Islet of Langerhans (tissue), 1 donor: Measurements from ENCODE around the gene PRR9.
"Not testable (repeated sequence)": the region's sequence is repeated elsewhere in the genome, so short reads cannot be mapped to it uniquely, and the experiment has no call there.

Experiments used
- FAIRE-seq: peaks from one replicate; lab custom pipeline; 2011; peaks lifted over from hg19 to GRCh38; lab: Jason Lieb, UNC

Gene PRR9, protein sequence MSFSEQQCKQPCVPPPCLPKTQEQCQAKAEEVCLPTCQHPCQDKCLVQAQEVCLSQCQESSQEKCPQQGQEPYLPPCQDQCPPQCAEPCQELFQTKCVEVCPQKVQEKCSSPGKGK

DNA sequence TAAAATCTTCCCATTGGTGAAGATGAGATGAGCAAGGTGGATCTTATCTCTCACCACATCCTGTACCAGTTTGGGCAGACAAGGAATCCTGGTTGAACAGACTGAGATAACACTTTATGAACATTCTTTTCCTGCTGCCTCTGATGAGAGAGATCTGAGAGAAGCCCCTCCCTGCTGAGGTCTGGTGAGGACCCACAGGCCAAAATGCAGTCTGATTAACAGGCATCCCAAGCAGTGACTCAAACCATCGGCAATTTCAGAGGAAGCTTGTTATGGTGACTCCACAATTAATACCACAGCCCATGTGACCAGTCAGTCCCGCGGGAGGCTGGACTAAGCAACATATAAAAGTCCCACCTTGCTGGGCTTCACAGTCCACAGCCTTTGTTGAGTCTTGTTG, at the start of gene PRR9:
Gene PRR9 (plus strand): TSS at position 373 of the 400 bp plus-strand sequence. CDS start 561 bp downstream, outside the sequence.
- no peak for FAIRE-seq

DNA sequence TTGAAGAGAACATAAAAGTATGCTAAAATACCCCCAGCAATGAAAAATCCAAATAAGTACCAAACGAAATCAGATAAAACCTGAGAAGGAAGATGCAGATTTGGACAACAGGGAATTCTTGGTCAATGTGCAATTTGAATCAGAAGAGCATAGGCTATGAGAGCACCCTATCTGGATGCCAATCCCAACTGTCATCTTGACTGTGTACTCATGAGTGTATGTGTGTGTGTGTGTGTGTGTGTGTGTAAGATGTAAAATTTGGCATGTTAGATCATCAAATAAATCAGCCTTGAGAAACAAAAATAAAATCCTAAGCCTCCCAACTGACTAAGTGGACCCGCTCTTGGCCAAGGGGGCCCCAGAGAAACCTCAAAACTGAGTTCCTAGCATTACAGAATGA, 48.7 kb upstream of the PRR9 start:
- no peak for FAIRE-seq

DNA sequence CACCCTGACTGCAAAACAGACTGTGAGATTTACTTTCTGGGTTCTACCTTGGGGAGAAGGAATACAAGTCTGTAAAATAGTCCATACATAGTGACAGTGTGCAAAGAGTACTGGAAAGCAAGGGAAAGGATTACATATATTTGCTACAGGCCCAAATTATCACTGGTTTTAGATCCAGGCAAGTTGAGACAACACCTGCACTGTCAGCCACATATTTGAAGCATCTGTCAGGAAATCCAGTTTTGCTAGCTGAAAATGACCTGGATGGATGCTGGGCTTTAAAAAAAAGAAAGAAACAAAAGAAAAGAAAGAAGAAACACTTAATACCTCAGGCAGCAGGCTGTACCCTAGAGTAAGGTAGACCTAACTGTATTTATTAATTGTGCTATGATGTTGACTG, 42.8 kb upstream of the PRR9 start:
- FAIRE-seq: no peak

DNA sequence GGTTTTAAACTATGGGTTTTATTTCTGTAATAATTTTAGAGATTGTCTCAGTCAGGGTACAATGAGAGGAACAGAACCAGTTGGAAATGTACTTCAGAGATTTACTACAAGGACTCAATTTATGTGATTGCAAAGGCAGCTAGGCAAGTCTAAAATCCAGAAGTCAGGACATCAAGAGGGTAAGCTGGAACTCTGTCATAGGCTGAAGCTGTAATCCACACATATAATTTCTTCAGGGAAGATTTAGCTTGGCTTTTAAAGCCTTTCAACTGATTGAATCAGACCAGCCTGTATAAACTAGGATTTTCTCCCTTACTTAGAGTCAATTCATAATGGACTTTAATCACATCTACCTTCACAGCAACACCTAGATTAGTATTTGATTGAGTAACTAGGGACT, 38.5 kb upstream of the PRR9 start:
- no peak for FAIRE-seq

DNA sequence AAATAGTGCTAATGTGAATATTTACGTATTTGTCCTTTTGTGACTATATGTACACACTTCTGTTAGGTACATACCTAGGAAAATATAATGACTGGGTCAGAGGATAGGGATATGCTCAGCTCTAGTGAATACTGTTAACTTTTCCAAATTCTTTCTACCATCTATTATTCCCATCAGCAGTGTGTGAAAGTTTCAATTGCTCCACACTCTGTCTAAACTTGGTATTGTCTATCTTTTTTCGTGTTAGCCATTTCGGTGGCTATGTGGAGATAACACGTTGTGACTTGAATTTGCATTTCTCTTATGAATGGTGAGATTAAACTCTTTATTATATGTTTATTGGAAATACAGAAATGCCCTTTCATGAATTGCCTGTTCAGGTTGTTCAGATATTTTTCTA, 36.8 kb upstream of the PRR9 start:
- no peak for FAIRE-seq

DNA sequence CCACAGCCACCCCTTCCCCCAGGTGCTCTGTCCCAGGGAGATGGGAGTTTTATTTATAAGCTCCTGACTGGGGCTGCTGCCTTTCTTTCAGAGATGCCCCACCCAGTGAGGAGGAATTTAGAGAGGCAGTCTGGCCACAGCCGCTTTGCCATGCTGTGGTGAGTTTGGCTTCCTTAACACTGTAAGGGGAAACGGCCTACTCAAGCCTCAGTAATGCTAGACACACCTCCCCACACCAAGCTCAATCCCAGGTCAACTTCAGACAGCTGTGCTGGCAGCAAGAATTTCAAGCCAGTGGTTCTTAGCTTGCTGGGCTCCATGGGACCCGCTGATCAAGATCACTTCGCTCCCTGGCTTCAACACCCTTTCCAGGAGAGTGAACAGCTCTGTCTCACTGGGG, 29.1 kb upstream of the PRR9 start:
- FAIRE-seq: not testable (repeated sequence)

DNA sequence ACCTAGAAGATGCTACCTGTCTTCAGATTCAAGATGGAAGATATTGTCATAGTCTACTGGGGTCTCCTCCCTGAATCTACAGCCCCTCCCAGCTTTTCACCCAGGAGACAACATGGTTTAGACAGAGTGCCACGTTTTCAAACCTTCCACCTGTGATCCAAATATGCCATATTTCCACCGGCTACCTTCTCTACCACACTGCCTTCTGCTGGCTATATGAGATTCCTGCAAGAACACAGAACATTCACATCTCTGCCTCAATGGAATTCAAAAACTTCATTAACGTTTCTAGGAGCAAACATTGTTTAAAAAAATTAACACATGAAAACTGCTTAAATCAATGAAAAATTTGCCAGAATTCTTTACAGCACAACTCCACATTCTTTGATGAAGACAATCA, 27.0 kb upstream of the PRR9 start:
- no peak for FAIRE-seq

DNA sequence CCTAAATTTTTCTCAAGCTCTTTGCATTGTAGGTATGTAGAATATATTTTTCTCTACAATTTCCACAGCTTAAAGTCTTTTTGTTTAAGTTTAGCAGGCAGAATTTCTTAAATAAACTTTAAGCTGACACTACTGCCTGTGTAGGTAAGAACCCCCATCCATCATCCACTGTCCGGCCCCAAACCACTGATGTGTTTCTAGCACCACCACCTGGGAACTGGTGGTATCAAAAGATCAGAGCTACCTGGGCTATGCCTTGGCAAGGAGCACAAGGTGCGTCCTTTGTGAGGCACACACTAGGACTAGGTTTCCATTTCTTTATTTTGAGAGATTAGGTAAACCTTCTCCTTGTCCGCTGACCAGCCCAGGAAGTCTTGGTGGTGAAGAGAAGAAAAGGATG, 24.7 kb upstream of the PRR9 start:
- FAIRE-seq: no peak

DNA sequence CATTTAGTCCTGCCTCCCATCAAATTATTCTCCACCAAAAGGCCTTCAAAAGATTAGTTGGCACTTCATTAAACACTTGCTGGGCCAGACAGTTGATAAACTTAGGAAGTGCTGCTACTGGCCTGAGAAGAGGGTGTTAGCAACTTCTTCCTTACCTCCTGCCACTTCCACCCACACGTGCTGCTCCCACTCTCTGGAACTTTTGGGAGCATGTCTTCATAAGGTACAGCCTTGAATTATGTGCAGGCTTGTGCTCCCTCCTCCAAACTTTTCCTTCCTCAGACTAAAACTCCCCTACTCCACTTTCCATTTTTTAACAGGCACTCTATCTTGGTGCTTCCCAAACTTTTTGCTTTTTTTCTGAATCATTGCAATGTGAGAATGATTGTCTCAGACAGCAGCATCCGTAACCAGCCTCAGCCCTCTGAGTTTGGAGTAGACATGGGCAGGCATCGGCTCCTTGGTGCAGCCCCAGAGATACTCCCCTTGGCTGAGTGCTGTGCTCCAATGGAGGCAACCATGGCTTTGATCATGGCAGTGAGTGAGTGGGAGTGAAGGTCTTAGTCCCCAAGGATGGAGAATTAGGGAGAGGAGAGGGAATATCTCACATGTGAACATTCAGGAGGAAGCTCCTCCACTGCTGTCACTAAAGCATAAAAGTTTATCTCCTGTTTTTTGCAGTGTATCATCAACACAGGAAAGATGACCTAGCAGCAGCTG, 22.9 kb upstream of the PRR9 start:
- no peak for FAIRE-seq

DNA sequence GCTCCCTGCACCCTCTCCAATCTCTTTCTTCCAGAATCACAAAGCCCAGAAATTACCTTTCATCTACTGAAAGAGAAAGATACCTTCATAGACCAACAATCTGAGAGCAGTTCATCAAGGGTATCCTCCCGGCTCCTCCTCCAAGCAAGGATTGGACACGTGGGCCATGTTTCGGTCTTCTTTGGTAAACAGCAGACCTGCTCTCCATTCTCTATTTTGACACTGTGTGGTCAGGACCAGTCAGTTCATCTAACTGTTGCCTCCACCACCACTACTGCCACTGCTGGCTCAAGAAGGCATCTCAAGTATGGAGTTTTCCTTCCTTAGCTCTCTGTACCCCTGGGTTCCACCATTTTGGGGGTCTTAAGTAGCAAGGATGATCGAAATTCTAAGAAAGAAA, 22.2 kb upstream of the PRR9 start:
- FAIRE-seq: no peak

DNA sequence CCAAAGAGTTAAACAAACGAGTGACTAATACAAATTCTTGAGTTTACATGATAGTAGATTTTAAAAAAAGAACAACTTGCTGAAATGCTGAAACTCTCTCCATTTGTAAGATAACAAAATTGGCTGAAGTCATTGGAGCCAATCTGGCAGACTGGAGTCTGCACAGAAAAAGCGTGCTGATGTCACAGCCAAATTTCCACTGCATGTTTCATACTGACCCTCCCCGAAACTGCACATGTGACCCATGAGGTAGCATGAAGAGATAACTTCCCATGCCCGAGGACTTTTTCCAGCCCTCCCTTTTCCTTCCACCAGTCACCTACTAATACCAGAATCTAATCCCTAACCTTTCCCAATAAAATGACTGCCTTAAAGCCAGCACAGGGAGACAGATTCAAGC, 15.4 kb upstream of the PRR9 start:
- no peak for FAIRE-seq

DNA sequence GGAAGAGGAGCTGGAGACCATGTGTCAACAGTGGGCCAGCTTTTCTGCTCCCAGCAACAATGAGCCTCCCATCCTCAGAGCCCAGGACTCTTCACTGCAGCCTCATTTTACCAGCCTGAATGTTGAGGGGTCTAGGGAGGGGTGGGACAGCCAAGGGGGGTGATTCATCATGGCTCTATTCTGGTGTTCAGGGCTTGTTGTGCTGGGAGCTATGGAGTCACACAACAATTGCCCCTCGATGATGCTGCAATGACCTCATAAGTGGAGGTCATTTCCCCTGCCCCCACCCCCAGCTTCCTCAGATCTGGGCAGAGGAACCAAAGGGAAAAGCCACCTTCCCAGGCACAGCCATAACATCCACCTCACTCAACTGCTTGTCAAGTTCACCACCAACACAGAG, 14.3 kb upstream of the PRR9 start, which contains the start of gene LELP1:
Gene LELP1 (plus strand): TSS at position 301 of the 400 bp plus-strand sequence. CDS start 1,278 bp downstream, outside the sequence.
- FAIRE-seq: no peak

DNA sequence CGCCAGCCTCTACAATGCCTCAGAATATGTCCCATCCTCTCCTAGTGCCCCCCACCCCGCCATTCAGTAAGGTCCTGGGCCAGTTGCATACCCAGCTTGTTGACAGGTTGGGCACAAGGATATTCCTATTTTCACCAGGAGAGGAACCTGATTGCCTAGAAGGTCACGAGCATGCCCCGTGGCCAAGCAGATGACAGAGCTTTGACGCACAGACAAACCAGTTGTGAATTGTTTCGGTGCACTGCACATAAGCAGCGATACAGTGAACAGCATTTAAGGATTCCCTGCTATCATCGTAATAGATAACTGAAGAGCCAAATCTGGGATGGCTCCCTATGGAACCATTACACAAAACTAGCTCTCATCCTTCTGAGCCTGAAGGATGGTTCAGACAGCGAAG, 10.8 kb upstream of the PRR9 start:
- no peak for FAIRE-seq

DNA sequence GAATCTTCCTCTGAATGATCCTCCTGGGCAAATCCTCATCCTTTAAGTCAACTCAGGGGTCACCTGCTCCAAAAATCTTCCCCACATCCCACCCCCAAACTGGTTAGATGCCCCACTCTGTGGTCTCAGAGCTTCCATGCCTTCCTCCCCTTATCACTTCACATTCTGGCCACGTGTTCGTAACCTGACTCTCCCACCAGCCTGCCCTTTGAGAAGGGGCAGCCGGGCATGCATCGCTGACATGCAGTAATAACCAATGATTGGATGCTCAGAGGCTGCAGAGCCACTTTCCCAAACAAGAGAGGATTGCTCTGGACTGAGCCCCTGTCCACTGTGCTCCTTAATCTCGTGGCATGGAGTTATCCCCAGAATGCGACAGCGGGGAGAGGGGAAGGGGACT, 7.2 kb upstream of the PRR9 start:
- no peak for FAIRE-seq

DNA sequence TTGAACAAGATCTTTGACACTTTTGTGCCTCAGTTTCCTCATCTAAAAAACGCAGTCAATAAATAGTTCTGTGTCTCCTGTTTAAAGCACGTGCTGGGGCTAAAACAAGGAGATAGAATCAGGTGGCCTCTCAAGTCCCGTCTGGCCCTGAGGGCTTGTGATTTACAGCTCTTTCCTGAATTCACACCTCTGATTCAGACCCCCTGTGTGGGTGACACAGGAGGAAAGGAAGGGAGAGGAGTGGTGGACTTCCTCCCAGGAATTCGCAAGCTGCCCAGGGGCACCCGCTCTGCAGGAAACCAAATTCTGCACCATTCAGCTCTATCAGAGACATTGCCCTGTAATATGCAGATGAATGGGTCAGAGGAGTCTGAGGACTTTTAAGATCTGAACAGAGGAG, 5.2 kb upstream of the PRR9 start:
- no peak for FAIRE-seq

DNA sequence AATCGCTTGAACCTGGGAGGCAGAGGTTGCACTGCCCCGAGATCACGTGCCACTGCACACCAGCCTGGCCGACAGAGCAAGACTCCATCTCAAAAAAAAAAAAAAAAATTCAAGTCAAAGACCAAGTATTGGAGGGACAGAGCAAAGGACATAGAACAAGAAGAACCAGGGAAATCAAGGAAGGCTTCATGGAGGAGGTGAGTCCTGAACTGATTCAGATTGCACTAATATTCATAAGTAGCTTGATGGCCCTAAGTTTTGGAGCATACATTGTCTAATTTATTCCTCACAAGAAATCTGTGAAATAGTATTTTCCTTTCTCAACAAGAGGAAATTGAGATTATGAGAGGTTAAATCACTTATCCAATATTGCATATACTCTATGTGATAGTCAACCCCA, 3.9 kb upstream of the PRR9 start:
- no peak for FAIRE-seq

DNA sequence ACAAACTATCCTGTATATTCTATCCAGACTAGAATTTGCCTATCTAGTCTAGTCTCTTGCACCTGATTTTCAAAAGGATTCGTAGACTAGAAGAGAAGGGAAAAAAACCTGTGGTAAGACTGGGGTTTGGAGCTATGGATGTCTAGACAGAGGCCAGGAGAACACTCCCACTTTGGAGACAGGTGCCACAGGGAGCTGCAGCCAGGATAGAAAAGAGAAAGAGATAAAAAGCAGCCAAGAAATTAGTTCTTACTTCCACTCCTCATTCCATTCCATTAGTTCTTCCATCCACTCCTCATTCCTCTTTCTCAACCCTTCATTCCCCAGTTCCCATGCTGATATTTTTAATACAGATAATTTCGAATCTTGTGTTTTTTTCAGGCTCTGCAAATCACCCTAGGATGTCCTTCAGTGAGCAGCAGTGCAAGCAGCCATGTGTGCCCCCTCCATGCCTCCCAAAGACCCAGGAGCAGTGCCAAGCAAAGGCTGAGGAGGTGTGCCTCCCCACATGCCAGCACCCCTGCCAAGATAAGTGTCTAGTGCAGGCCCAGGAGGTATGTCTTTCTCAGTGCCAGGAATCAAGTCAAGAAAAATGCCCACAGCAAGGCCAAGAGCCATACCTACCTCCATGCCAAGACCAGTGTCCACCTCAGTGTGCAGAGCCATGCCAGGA, 496 bp downstream of the PRR9 start:
- FAIRE-seq: no peak

DNA sequence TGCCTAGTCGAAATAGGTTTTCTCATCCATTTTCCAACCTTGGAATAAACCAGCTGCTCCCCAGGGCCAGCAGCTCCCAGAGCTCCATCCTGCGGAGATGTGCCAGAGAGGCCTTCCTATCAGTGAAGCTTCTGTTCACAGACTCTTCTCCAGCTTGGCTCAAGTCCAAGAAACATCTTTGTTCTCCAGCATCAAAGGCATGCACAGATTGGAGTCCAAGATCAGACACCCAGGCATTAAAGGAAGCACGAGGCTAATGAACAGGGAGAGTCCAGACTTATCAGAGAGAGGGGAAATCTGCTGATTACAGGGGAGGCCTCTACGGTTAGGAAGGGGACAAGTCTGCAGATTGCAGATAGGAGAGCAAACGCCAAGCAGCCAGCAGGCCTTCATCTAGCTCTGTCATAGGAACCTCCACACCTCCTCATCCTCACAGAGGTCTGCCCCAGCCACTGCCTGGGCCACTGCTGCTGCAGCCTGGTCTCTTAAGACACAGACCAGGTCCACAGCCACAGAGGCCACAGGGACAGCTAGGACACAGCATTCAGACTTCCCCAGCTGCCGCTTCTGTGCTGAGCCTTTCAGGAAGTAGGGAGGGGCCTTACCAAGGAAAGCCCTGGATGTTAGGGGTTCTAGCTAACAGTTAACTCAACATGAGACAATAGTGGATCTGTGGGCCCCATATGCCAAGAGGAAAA, 3.4 kb downstream of the PRR9 start:
- FAIRE-seq: no peak

DNA sequence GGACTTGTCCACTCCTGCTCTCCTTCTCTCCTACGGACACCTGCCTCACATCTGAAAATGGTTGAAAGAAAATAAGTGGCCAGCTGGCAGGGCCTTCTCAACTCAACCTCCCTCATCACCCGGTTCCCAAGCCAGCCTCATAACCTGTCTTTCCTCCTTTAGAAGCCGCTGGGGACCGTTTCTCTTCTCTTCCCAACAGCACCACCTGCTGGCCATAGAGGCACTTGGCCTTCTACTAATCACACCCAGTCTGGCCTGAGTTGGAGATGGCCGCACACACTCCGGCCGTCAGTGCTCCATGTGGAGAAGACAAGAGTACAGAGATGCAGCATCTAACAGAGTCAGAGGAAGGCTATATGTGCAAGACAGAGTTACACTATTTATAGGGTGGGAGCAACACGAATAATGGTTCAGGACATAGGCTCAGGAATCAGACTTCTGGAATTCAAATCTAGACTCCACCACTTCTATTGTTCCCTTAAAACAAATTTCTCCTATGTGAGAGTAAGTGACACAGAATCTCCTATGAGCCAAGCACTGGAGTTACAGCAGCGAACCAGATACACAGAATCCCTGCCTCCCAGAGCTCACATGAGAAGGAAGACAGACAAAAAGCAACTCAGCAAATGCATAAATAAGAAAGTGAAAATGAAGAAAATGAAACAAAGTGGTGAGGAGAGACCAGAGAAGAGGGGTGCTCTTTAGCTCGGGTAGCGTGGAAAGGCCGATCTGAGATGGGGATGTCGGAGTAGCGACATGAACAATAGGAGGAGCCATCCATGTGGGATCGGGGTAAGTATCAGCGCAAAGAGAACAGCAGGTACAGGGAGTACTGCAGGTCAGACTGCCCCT, 5.9 kb downstream of the PRR9 start:
- FAIRE-seq: not testable (repeated sequence)

DNA sequence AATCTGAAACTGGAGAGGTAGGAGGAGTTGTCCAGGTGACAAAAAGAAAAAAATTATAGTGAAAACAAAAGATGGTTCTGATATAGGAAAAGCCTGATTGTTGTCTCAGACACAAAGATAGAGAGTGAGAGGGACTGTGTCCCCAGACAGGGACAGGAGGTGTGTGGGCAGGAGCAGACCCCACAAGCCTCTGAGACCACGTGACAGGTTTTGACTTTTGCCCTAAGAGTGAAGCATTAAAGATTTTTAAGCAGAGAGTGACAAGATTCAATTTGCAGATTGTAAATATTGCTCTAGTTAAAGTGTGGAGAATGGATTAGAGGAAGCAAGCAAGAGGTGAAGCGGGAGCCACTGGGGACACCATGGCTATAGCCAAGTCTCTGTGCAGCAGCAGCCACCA, 10.4 kb downstream of the PRR9 start:
- no peak for FAIRE-seq

DNA sequence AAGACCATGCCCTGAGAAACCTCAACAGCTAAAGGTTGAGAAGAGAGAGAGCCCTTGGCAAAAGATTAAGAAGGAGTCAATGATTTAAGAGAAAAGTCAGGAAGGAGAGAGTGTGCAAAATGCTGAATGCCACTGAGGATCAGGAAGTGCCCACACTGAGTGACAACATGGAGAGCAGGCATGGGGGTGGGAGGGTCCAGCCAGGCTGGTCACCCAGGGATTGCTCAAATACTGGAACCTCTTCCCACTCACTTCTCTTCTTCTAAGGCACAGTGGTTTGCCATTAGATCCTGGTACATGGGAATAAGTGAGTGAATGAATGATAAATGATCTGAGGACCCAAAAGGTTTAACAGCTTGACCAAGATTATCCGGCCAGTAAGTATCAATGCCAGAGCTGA, 11.1 kb downstream of the PRR9 start:
- FAIRE-seq: no peak
